EL (cell line): Measurements from ENCODE around the gene CDH23.

Experiments used
- DNase-seq: peaks from one replicate; pipeline ENCODE4 v3.0.0-alpha.2; 2016

The CDH23 gene

GRCh38 chr10:71468363-71469094 lies 71.8 kb downstream of the CDH23 start:
- no peak for DNase-seq

GRCh38 chr10:71471006-71471405 lies 74.3 kb downstream of the CDH23 start:
- no peak for DNase-seq

GRCh38 chr10:71471957-71472365 lies 75.2 kb downstream of the CDH23 start:
- no peak for DNase-seq

DNA sequence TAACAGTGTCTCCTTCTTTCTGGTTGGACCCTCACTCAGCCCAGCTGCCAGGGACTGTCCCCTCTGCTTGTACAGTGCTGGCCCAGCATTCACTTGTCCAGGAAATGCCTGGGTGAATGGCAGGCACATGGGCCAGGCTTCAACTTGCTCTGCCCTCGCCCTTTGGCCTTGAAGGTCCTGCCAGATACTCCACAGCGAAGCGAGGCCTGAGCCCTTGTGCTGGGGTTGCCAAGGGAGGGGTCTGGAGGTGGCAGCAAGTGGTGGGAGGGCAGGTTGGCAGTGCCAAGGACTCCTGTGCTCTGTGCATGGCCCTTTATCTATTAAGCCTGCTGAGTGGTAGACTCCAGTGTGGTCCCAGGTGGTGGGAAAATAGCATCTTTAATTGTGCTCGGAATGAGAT lies 75.7 kb downstream of the CDH23 start:
- DNase-seq: no peak

DNA sequence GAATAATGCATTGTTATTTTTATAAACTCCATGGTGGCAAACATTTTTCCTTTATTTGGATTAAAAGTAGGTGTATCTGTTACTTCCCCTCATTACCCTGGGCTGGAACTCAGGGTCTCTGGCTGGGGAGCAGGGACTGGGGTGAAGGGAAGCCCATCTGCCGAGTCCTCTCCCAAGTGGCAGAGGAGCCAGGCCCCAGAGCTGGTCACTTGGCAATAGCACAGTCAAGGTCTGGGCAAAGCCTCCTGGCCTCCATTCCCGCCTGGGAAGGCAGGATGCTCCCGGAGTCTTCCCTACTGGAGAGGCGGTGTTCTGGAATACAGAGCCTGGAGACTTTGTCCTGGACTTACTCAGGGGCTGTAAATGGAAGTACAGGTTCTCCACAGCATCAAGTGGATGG lies 76.2 kb downstream of the CDH23 start:
- no peak for DNase-seq

DNA sequence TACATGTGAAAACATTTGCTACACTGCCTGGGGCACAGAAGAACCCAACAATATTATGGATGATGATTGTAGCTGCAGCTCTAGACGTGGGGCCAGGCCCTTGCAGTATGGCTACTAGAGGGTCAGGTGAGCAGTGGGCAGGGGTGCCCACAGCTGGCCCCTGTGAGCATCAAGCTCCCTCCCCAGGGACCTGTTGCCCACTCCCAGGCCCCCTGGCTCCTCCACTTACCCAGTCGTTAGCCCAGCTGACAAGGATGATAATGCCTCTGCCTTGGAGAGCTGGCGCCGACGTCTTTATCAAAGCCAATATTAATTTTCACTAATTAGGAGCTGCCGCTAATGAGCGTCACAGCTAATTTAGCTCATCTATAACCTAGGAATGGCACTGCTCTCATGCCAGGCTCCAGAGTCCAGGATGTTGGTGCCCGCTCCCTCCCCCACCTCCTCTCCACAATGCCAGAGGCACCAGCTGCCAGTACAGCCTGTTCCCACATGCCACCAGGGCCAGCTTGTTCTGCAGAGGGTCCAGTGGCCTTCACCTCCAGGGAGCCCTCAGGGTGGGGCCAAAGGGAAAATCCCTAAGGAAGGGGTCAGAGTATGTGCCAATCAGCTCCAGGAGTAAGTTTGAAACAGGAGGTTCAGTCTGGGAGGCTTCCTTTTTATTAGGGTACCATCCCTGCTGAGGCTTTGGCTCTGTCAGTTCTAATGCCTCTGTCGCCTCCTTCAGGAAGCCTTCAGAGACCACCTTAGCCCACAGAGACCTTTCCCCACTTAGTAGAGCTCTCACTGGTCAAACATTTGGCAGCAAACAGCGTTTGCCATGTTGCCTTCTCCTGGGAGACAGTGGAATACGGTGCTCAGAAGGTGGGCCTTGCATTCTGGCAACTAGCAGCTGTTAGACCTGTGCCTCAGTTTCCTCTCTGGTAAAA lies 77.2 kb downstream of the CDH23 start:
- no peak for DNase-seq

- DNase-seq: no peak
These were observed 78.1 kb downstream of the CDH23 start for GRCh38 chr10:71474702-71475242.

- DNase-seq: no peak
These were observed 78.6 kb downstream of the CDH23 start for GRCh38 chr10:71475243-71475871.

- no peak for DNase-seq
These were observed 79.7 kb downstream of the CDH23 start for GRCh38 chr10:71476228-71477011.

GRCh38 chr10:71478173-71478572 lies 81.5 kb downstream of the CDH23 start:
- no peak for DNase-seq

GRCh38 chr10:71478813-71479365 lies 82.2 kb downstream of the CDH23 start:
- DNase-seq: no peak

- no peak for DNase-seq
These were observed 83.1 kb downstream of the CDH23 start for GRCh38 chr10:71479831-71480230.

GRCh38 chr10:71480662-71481061 lies 83.9 kb downstream of the CDH23 start:
- DNase-seq: no peak

DNA sequence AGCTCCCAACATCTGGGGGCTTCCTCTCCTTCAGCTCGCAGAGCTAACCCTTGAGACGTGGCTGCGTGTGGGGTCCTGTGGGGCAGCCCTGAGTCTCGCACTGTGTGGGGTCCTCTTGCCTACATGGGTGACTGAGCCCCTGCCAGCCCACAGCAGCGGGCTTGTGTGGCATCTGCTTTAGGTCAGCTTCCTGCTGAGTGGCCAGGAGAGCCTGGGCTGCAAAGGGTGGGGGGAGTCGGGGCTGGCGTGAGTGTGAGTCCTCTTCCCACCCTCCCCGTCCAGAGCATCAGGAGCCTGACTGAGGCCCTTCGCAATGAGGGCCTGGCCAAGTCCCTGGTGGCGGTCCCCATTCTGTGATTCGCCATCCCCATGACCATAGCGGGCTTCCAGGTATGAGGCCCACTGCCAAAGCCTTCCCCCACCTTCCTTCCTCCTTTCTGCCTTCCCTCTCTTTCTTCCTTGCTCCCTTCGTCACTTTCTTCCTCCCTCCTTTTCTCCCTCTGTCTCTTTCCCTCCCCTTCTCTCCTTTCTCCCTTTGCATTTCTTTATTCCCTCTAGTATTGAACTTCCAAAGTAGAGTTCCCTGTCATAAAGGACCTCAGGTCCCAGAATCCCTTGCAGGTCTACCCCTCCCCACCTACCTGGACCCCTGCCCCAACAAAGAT lies 85.2 kb downstream of the CDH23 start:
- no peak for DNase-seq

DNA sequence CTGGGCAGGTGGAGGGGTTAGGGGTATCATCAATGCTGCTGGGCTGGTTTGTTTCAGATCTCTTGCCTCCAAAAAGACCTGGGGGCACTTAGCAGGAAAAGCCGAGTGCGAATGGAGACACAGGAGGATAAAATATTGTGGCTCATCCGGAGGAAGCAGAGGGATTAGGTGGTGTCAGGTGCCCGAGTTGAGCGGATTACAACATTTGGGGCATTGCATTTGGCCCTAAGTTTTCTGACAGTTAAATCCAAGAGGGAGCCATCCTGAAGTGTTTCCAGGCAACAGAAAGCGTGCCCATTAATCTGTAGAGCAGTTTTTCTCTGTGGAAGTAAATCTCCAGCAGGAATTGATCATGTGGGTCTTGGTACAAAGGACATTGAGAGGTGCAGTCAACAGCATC lies 85.9 kb downstream of the CDH23 start:
- no peak for DNase-seq

DNA sequence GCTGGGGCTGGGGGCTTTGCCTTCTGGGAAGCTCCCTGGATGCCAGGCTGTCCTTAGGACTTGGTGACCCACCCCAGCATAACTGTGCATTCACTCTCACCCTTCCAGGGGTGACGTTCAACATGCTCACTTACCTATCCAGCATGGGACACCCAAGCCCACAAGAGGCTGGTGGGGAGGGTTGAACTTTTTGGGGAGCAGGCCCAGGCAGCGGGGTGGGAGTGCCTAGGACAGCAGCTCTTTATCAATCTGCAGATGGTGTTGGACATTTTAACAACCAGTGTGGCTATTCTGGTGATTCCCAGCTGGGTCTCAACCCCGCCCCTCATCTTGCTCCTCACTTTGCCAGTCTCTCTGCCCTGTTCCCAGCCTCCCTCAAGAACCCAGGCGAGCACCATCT lies 86.4 kb downstream of the CDH23 start:
- no peak for DNase-seq

- no peak for DNase-seq
These were observed 87.4 kb downstream of the CDH23 start for GRCh38 chr10:71483885-71484751.

DNA sequence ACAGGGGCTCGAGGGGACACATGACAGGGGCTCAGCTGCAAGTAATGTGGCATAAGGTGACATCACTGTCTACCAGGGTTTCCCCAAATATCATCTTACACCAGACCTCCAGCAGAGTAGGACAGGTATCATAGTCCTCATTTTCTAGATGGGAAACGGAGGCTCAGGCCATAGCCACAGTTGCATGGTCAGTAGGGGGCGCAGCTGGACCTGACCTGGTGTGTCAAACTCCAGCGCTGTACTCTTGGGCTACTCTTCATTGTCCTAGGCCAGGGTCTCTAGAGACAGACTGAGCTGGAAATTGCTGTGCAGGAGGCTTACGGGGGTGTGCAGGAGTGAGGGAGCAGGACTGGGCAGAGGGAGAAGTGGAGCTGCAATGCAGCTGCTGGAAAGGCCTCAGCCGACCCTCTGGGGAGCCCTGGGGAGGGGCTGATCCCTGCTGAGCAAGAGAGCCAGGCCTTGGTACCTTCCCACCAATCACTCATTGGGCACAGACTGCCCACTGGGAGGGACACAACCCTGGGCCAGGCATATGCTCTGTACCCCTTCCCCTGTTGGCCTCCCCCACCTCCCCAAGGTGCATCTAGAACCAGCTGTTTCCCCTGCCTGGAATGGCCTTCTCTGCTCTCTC lies 89.9 kb downstream of the CDH23 start:
- DNase-seq: peak; percentile 27

DNA sequence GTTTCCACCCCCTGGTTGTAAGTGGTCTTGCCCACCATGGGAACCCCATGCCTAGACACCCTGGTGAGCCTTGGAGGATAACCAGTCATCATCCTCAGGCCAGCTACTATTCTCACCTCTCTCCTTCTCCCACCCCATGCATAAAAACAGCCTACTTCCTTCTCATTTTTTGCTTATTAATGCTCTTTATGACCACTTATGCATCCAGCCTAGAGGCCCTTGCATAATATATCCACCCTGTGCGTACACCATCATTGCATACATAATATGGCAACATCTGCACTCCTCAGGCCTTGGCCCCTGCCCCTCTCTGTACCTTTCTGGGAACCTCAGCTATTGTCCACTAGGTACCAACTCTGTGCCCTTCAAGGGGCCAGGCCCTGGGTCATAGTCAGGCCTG lies 91.0 kb downstream of the CDH23 start:
- DNase-seq: no peak

DNA sequence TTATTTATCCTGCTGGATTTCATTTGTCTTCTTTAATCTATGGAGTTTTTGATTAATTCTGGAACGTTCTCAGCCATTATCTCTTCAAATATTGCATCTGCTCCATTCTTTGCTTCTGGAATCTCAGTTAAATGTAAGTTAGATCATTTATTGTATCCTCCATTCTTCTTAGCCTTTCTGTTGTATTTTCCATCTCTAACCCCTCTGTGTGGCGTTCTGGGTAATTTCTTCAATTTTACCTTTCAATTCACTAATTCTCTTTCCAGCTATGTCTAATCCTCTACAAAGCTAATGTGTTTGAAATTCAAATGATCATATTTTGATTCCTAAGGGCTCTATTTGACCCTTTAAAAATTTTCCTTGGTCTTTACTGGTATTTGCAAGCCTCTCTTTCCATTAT lies 92.4 kb downstream of the CDH23 start:
- no peak for DNase-seq
